Mesenchymal stem cell (in vitro differentiated cells and primary cell): ENCODE data around the gene BIN2.

Source experiments
- DNase-seq: peaks from one replicate; pipeline ENCODE4 v3.0.0-alpha.2; 2013
- H2AFZ ChIP-seq: one replicate; pipeline ENCODE4 v1.6.1; 2013; ENCODE audit warnings: low read depth, mild to moderate bottlenecking, control low read depth, inconsistent platforms, low read length, moderate library complexity
- H2AK5ac ChIP-seq: 2 replicates; pipeline ENCODE4 v1.6.1; 2013; ENCODE audit warnings: low read length, moderate library complexity, mild to moderate bottlenecking, inconsistent platforms; ENCODE audit not compliant: severe bottlenecking
- H2BK120ac ChIP-seq: one replicate; pipeline ENCODE4 v1.6.1; 2013; ENCODE audit warnings: low read depth, mild to moderate bottlenecking, inconsistent platforms, low read length, moderate library complexity
- H2BK12ac ChIP-seq, 2 experiments: one replicate each; pipeline ENCODE4 v1.6.1; 2013; ENCODE audit warnings: inconsistent platforms in 2 of 2, low read length in 2 of 2, mild to moderate bottlenecking in 2 of 2, moderate library complexity in 2 of 2, control low read depth in 1 of 2
- H2BK15ac ChIP-seq: one replicate; pipeline ENCODE4 v1.6.1; 2013; ENCODE audit warnings: mild to moderate bottlenecking, low read depth, inconsistent platforms; ENCODE audit not compliant: poor library complexity, severe bottlenecking
- H2BK5ac ChIP-seq: 2 replicates; pipeline ENCODE4 v1.6.1; 2013; ENCODE audit warnings: low read depth, mild to moderate bottlenecking, low read length, control low read depth, inconsistent platforms; ENCODE audit not compliant: poor library complexity, severe bottlenecking
- H3K14ac ChIP-seq, 2 experiments: one replicate each; pipeline ENCODE4 v1.6.1; 2013; ENCODE audit warnings: inconsistent platforms in 2 of 2, low read length in 2 of 2, control low read depth in 1 of 2, mild to moderate bottlenecking in 1 of 2, moderate library complexity in 1 of 2
- H3K18ac ChIP-seq, 2 experiments: one replicate each; pipeline ENCODE4 v1.6.1; 2013; ENCODE audit warnings: inconsistent platforms in 2 of 2, low read length in 2 of 2, control low read depth in 1 of 2, low read depth in 1 of 2, mild to moderate bottlenecking in 1 of 2
- H3K23ac ChIP-seq, 2 experiments: one replicate each; pipeline ENCODE4 v1.6.1; 2013; ENCODE audit warnings: inconsistent platforms in 2 of 2, low read length in 2 of 2, mild to moderate bottlenecking in 2 of 2, moderate library complexity in 2 of 2, control low read depth in 1 of 2
- H3K27ac ChIP-seq: 2 replicates; pipeline ENCODE4 v1.5.1; 2013; ENCODE audit warnings: mild to moderate bottlenecking, moderate library complexity, low read length, control low read depth, inconsistent platforms; ENCODE audit not compliant: poor library complexity, severe bottlenecking
- H3K27me3 ChIP-seq, 2 experiments: 2 replicates each; pipeline versions ENCODE4 v1.6.1 to v1.7.0; 2013; ENCODE audit warnings: low read length in 2 of 2, mild to moderate bottlenecking in 2 of 2, moderate library complexity in 2 of 2, control low read depth in 1 of 2, inconsistent platforms in 1 of 2; ENCODE audit not compliant: control insufficient read depth in 1 of 2, insufficient read depth in 1 of 2
- H3K36me3 ChIP-seq, 2 experiments: 2 replicates each; pipeline versions ENCODE4 v1.6.1 to v1.7.0; 2013; ENCODE audit warnings: low read length in 2 of 2, control low read depth in 1 of 2, inconsistent platforms in 1 of 2, low read depth in 1 of 2, mild to moderate bottlenecking in 1 of 2; ENCODE audit not compliant: insufficient read depth in 2 of 2, control insufficient read depth in 1 of 2
- H3K4ac ChIP-seq, 2 experiments: one replicate each; pipeline ENCODE4 v1.6.1; 2013; ENCODE audit warnings: inconsistent platforms in 2 of 2, low read length in 2 of 2, mild to moderate bottlenecking in 2 of 2, moderate library complexity in 2 of 2, control low read depth in 1 of 2, low read depth in 1 of 2
- H3K4me1 ChIP-seq: 2 replicates; pipeline ENCODE4 v1.6.1; 2013; ENCODE audit warnings: low read depth, low read length, control low read depth; ENCODE audit not compliant: control insufficient read depth, insufficient read depth
- H3K4me2 ChIP-seq: 2 replicates; pipeline ENCODE4 v1.6.1; 2013; ENCODE audit warnings: low read length, mild to moderate bottlenecking, inconsistent platforms; ENCODE audit not compliant: poor library complexity, severe bottlenecking
- H3K4me3 ChIP-seq, 2 experiments: 2 replicates each; pipeline versions ENCODE4 v1.5.1 to v1.7.0; 2013; ENCODE audit warnings: low read length in 2 of 2, mild to moderate bottlenecking in 2 of 2, control low read depth in 1 of 2, low read depth in 1 of 2; ENCODE audit not compliant: insufficient read depth in 1 of 2
- H3K79me1 ChIP-seq: replicated peaks from 2 replicates; pipeline ENCODE4 v1.6.1; 2013; ENCODE audit warnings: mild to moderate bottlenecking, control low read depth, low read length, inconsistent platforms; ENCODE audit not compliant: poor library complexity, severe bottlenecking
- H3K9ac ChIP-seq: 2 replicates; pipeline ENCODE4 v1.7.0; 2013; ENCODE audit warnings: mild to moderate bottlenecking, low read length, moderate library complexity
- H3K9me3 ChIP-seq: 2 replicates; pipeline ENCODE4 v1.7.0; 2013; ENCODE audit warnings: mild to moderate bottlenecking, low read length; ENCODE audit not compliant: control insufficient read depth
- H4K8ac ChIP-seq: one replicate; pipeline ENCODE4 v1.6.1; 2013; ENCODE audit warnings: inconsistent platforms, mild to moderate bottlenecking, low read length, moderate library complexity
- H4K91ac ChIP-seq: one replicate; pipeline ENCODE4 v1.6.1; 2013; ENCODE audit warnings: mild to moderate bottlenecking, low read length, inconsistent platforms
- WGBS: methylation state at CpG from one replicate; pipeline ENCODE4 v1.1.7; 2013; ENCODE audit warnings: mixed read lengths; 5-methylcytosine and 5-hydroxymethylcytosine counted together

BIN2 gene

DNA sequence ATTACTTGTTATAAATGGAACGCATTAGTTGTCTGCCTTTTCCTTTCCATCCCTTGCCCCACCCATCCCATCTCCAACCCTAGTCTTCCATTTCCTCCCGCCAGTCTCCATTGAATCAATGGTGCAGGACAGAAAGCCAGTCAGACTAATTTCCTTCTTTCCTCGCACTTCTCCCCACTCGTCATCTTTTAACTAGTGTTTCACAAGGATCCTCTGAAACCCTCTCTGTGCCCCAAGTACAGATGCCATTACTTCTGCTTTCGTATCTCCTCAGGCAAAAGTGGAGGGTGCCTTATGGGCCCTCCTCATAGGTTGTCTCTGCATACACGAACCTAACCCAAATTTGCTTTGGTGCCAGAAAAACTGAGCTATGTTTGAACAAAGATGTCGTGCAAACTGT lies 81.1 kb downstream of the BIN2 start:
- WGBS: 96% methylated on average over 7 of the region's 7 CpGs
- H2AK5ac ChIP-seq: no peak overlapping the region
- no peak overlapping the region for H2BK12ac ChIP-seq
- no peak overlapping the region for H3K9ac ChIP-seq
- no peak overlapping the region for H2BK5ac ChIP-seq
- H4K8ac ChIP-seq: no peak overlapping the region
- H2AFZ ChIP-seq: no peak overlapping the region
- H3K4me2 ChIP-seq: no peak overlapping the region
- H3K23ac ChIP-seq: no peak overlapping the region
- H2BK120ac ChIP-seq: no peak overlapping the region
- no peak overlapping the region for H3K18ac ChIP-seq
- no peak for DNase-seq
- H3K36me3 ChIP-seq: peaks cover 27 to 59% of the 10 kb centered on the region in 2 experiments
- no peak overlapping the region for H3K27ac ChIP-seq
- H4K91ac ChIP-seq: no peak overlapping the region
- peaks cover 11% of the 10 kb centered on the region for H3K4me1 ChIP-seq
- H3K4ac ChIP-seq: no peak overlapping the region
- no peaks in the 10 kb centered on the region for H3K9me3 ChIP-seq
- H3K4me3 ChIP-seq: no peak overlapping the region
- peaks cover 20% of the 10 kb centered on the region for H3K79me1 ChIP-seq
- H2BK15ac ChIP-seq: no peak overlapping the region
- H3K14ac ChIP-seq: no peak overlapping the region
- no peaks in the 10 kb centered on the region for H3K27me3 ChIP-seq

GRCh38 chr12:51242120-51242519 lies 81.9 kb downstream of the BIN2 start:
- Histone ChIP-seq H3K9ac (no peak overlapping the region), H3K36me3 (peaks cover 23 to 59% of the 10 kb centered on the region in 2 experiments), H3K4me2 (no peak overlapping the region), H3K9me3 (no peaks in the 10 kb centered on the region), H2BK15ac (no peak overlapping the region), H3K27me3 (no peaks in the 10 kb centered on the region), H3K4me1 (peaks cover 12% of the 10 kb centered on the region), H2BK120ac (no peak overlapping the region), H4K91ac (no peak overlapping the region), H2BK5ac (no peak overlapping the region), H3K14ac (no peak overlapping the region), H2AFZ (no peak overlapping the region), H3K18ac (no peak overlapping the region), H3K79me1 (peaks cover 20% of the 10 kb centered on the region), H2AK5ac (no peak overlapping the region), H2BK12ac (no peak overlapping the region), H3K4ac (no peak overlapping the region), H3K23ac (no peak overlapping the region), H4K8ac (no peak overlapping the region), H3K27ac (no peak overlapping the region), H3K4me3 (no peak overlapping the region)
- DNase-seq: no peak
- 83% methylated on average over 6 of the region's 7 CpGs for WGBS

GRCh38 chr12:51240971-51241370 lies 83.0 kb downstream of the BIN2 start:
- Histone ChIP-seq H3K23ac (no peak overlapping the region), H3K4me1 (peaks cover 12% of the 10 kb centered on the region), H2BK5ac (no peak overlapping the region), H2AK5ac (no peak overlapping the region), H4K8ac (no peak overlapping the region), H2BK12ac (no peak overlapping the region), H2AFZ (no peak overlapping the region), H3K14ac (no peak overlapping the region), H2BK120ac (no peak overlapping the region), H3K4me3 (peak overlapping the region in 1 of 2 experiments; percentile 99), H3K4me2 (no peak overlapping the region), H4K91ac (peak overlapping the region; percentile 47), H2BK15ac (no peak overlapping the region), H3K36me3 (peaks cover 23 to 55% of the 10 kb centered on the region in 2 experiments), H3K18ac (no peak overlapping the region), H3K9me3 (no peaks in the 10 kb centered on the region), H3K27ac (peak overlapping the region; percentile 4), H3K9ac (peak overlapping the region; percentile 100), H3K79me1 (peaks cover 20% of the 10 kb centered on the region), H3K4ac (no peak overlapping the region), H3K27me3 (no peaks in the 10 kb centered on the region)
- DNase-seq: no peak
- WGBS: 94% methylated on average over 2 of the region's 2 CpGs

GRCh38 chr12:51238510-51239334 lies 85.3 kb downstream of the BIN2 start, which contains the start of gene DAZAP2:
Gene DAZAP2, plus strand, starts transcription at chr12:51238826. Its CDS starts 82 bp downstream, at chr12:51238908.
- Histone ChIP-seq H3K36me3 (peaks cover 12 to 36% of the 10 kb centered on the region in 2 experiments), H3K14ac (peak within 1 kb of the TSS in 1 of 2 experiments; percentile 98), H2BK15ac (peak within 1 kb of the TSS; percentile 30), H3K4me3 (peak within 1 kb of the TSS; percentile 99), H3K18ac (peak within 1 kb of the TSS; percentile 99 to 100), H3K79me1 (peaks cover 16% of the 10 kb centered on the region), H3K27ac (peak within 1 kb of the TSS; percentile 100), H2BK5ac (peak within 1 kb of the TSS; percentile 99), H2BK120ac (peak within 1 kb of the TSS; percentile 98), H3K9ac (peak within 1 kb of the TSS; percentile 100), H3K4ac (peak within 1 kb of the TSS; percentile 100), H3K4me2 (peak within 1 kb of the TSS; percentile 93), H2AK5ac (peak within 1 kb of the TSS; percentile 100), H3K23ac (peak within 1 kb of the TSS; percentile 81 to 99), H3K9me3 (no peaks in the 10 kb centered on the region), H3K27me3 (no peaks in the 10 kb centered on the region), H3K4me1 (peaks cover 12% of the 10 kb centered on the region), H4K8ac (peak within 1 kb of the TSS; percentile 100), H4K91ac (peak within 1 kb of the TSS; percentile 100), H2BK12ac (peak within 1 kb of the TSS; percentile 72 to 73), H2AFZ (peak within 1 kb of the TSS; percentile 93)
- DNase-seq: peak; percentile 96
- under 1% methylated on average over 67 of the region's 70 CpGs for WGBS
